Natural killer cell (primary cell): ENCODE measurements around the gene GOLPH3L. TPM values are rescaled to one million over a fixed set of nuclear protein-coding genes. Genes with fewer than 3 reads are reported as not detected.
"Not testable (repeated sequence)": the region's sequence is repeated elsewhere in the genome, so short reads cannot be mapped to it uniquely, and the experiment has no call there.

Experiments used
- ATAC-seq, 3 donors: fragments of 150-1000 bp in 2 of 3; fragments of 200-7000 bp in 1 of 3; cut with Tn5 transposase; 1 replicate in 1 of 3; 2 replicates in 2 of 3; pipeline ENCODE4 v1.10.0; 2021; ENCODE audit warnings: mild to moderate bottlenecking in 2 of 3, moderate library complexity in 2 of 3
- DNase-seq, 2 donors: peaks; one replicate each; pipeline versions ENCODE4 v3.0.0 to v3.0.0-alpha.2; 2013 to 2021; ENCODE audit warnings: mixed read lengths in 1 of 2
- H3K27ac ChIP-seq: one replicate; pipeline ENCODE4 v1.5.1; 2013; ENCODE audit warnings: mild to moderate bottlenecking, low read length
- H3K27me3 ChIP-seq: one replicate; pipeline ENCODE4 v1.6.1; 2013; ENCODE audit warnings: low read length; ENCODE audit not compliant: control insufficient read depth, insufficient read depth
- H3K36me3 ChIP-seq: one replicate; pipeline ENCODE4 v1.6.1; 2013; ENCODE audit warnings: low read length; ENCODE audit not compliant: control insufficient read depth, insufficient read depth
- H3K4me1 ChIP-seq: one replicate; pipeline ENCODE4 v1.6.1; 2013; ENCODE audit warnings: low read length; ENCODE audit not compliant: control insufficient read depth, insufficient read depth
- H3K4me3 ChIP-seq: one replicate; pipeline ENCODE4 v1.5.1; 2013; ENCODE audit warnings: low read length
- H3K9me3 ChIP-seq: one replicate; pipeline ENCODE4 v1.6.1; 2013; ENCODE audit warnings: low read length; ENCODE audit not compliant: control insufficient read depth, insufficient read depth
- H3K27ac Mint-ChIP-seq, 2 donors: one replicate each; pipeline ENCODE4 v1.8.0; 2022; ENCODE audit warnings: mild to moderate bottlenecking in 2 of 2, mixed read lengths in 2 of 2, moderate library complexity in 1 of 2
- H3K27me3 Mint-ChIP-seq, 2 donors: one replicate each; pipeline ENCODE4 v1.8.0; 2022; ENCODE audit warnings: low read depth in 2 of 2, mixed read lengths in 2 of 2
- H3K36me3 Mint-ChIP-seq: one replicate; pipeline ENCODE4 v1.8.0; 2022; ENCODE audit warnings: mixed read lengths
- H3K4me1 Mint-ChIP-seq, 2 donors: one replicate each; pipeline ENCODE4 v1.8.0; 2022; ENCODE audit warnings: mixed read lengths in 2 of 2
- H3K4me3 Mint-ChIP-seq: one replicate; pipeline ENCODE4 v1.8.0; 2022; ENCODE audit warnings: mild to moderate bottlenecking, moderate library complexity, mixed read lengths
- H3K9me3 Mint-ChIP-seq, 2 donors: one replicate each; pipeline ENCODE4 v1.8.0; 2022; ENCODE audit warnings: mixed read lengths in 2 of 2
- CTCF ChIP-seq: fragments of 200-600 bp; IDR thresholded peaks from one replicate; pipeline ENCODE4 v1.8.0; 2022; ENCODE audit warnings: antibody characterized with exemption
- WGBS: methylation state at CpG from one replicate; pipeline ENCODE4 v1.1.7; 2013; ENCODE audit warnings: missing lambda C conversion rate; ENCODE audit not compliant: insufficient coverage; 5-methylcytosine and 5-hydroxymethylcytosine counted together
- intact Hi-C: fragments of 100-400 bp; cut with micrococcal nuclease; formaldehyde crosslinking; loops from one replicate; pipeline ENCODE4 v1.14.2; 2022
- total RNA-seq, 4 donors: library from RNA; stranded (reverse); fragments of 120-200 nt in 1 of 4; gene quantifications; one replicate each; pipeline versions ENCODE4 v1.2.3 to v1.2.4, GENCODE V29; 2013 to 2022

Gene GOLPH3L
- total RNA-seq, 3 donors from 2014 or later (not counting 1 experiment from before 2014, with no cell fraction given) = 6.2 to 13.6 (median 10.3) TPM

- Mint-ChIP-seq H3K9me3 (no peaks in the 10 kb centered on the region), H3K4me1 (peaks cover 0 to 5% of the 10 kb centered on the region in 2 donors), H3K4me3 (no peak overlapping the region), H3K36me3 (no peaks in the 10 kb centered on the region), H3K27ac (no peak overlapping the region), H3K27me3 (no peaks in the 10 kb centered on the region)
- WGBS = 100% methylated on average over 1 of the region's 2 CpGs
- Histone ChIP-seq H3K27ac (no peak overlapping the region), H3K9me3 (no peaks in the 10 kb centered on the region), H3K4me3 (no peak overlapping the region), H3K36me3 (peaks cover 2% of the 10 kb centered on the region), H3K4me1 (no peaks in the 10 kb centered on the region), H3K27me3 (no peaks in the 10 kb centered on the region)
- no peak for TF ChIP-seq CTCF
- no peak for DNase-seq
- intact Hi-C loops = no loop called here
- no peak for ATAC-seq
Measured at GRCh38 chr1:150604226-150604588, 92.7 kb downstream of the GOLPH3L start.

- no peak overlapping the region for H3K4me3 Mint-ChIP-seq
- Histone ChIP-seq H3K27ac (no peak overlapping the region), H3K9me3 (no peaks in the 10 kb centered on the region), H3K4me3 (no peak overlapping the region), H3K4me1 (no peaks in the 10 kb centered on the region), H3K36me3 (peaks cover 2% of the 10 kb centered on the region), H3K27me3 (no peaks in the 10 kb centered on the region)
- no peak for ATAC-seq
- H3K9me3 Mint-ChIP-seq = no peaks in the 10 kb centered on the region
- no peaks in the 10 kb centered on the region for H3K27me3 Mint-ChIP-seq
- 93% methylated on average over 3 of the region's 3 CpGs for WGBS
- no peak for TF ChIP-seq CTCF
- no peak for DNase-seq
- H3K36me3 Mint-ChIP-seq = no peaks in the 10 kb centered on the region
- peak overlapping the region in 1 of 2 donors; percentile 42 for H3K27ac Mint-ChIP-seq
- intact Hi-C loops = no loop called here
- peaks cover 0 to 5% of the 10 kb centered on the region in 2 donors for H3K4me1 Mint-ChIP-seq
Measured at GRCh38 chr1:150603711-150604110, 93.2 kb downstream of the GOLPH3L start.

- H3K27ac Mint-ChIP-seq, H3K36me3 Mint-ChIP-seq, H3K36me3 ChIP-seq, H3K4me1 ChIP-seq, H3K9me3 ChIP-seq, H3K27ac ChIP-seq, H3K4me3 ChIP-seq, ATAC-seq, DNase-seq, H3K9me3 Mint-ChIP-seq, intact Hi-C loops, H3K27me3 Mint-ChIP-seq, H3K4me3 Mint-ChIP-seq, H3K27me3 ChIP-seq, H3K4me1 Mint-ChIP-seq: not testable (repeated sequence)
- 97% methylated on average over 7 of the region's 12 CpGs for WGBS
Measured at GRCh38 chr1:150602372-150602771, 94.6 kb downstream of the GOLPH3L start.

DNA sequence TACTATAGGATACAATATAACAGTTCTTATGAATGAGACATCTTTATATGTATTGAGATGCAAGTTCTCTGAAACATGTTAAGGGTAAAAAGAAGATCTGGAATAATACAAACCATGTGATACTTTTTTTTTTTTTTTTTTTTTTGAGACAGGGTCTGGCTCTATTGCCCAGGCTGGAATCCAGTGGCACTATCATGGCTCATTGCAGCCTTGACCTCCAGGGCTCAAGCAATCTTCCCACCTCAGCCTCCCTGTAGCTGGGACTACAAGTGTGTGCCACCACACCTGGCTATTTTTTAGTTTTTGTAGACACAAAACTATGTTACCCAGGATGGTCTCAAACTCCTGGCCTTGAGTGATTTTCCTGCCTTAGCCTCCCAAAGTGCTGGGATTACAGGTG lies 95.4 kb downstream of the GOLPH3L start:
- no peaks in the 10 kb centered on the region for H3K27me3 ChIP-seq
- no peak overlapping the region for H3K4me3 ChIP-seq
- Mint-ChIP-seq H3K4me1 (peaks cover 0 to 5% of the 10 kb centered on the region in 2 donors), H3K27me3 (no peaks in the 10 kb centered on the region), H3K27ac (no peak overlapping the region), H3K36me3 (no peaks in the 10 kb centered on the region), H3K4me3 (no peak overlapping the region), H3K9me3 (no peaks in the 10 kb centered on the region)
- H3K36me3 ChIP-seq = peaks cover 2% of the 10 kb centered on the region
- no peak for DNase-seq
- ATAC-seq = no peak
- H3K9me3 ChIP-seq = no peaks in the 10 kb centered on the region
- TF ChIP-seq CTCF = no peak
- no peak overlapping the region for H3K27ac ChIP-seq
- H3K4me1 ChIP-seq = no peaks in the 10 kb centered on the region
- intact Hi-C loops = no loop called here

DNA sequence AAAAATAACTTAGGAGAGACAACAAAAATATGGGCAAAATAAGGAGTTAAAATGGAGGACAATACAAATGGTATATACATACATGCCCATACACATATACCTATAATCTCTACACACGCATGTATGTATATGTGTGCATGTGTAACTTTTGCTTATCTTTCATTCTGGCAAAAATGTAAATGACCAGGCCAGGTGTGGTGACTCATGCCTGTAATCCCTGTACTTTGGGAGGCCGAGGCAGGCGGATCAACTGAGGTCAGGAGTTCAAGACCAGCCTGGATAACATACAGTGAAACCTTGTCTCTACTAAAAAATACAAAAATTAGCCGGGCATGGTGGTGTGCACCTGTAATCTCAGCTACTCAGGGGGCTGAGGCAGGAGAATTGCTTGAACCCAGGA lies 98.6 kb downstream of the GOLPH3L start:
- H3K27ac ChIP-seq, DNase-seq, H3K27me3 Mint-ChIP-seq, H3K9me3 Mint-ChIP-seq, H3K36me3 Mint-ChIP-seq, H3K27me3 ChIP-seq, H3K4me1 Mint-ChIP-seq, H3K36me3 ChIP-seq, H3K4me3 Mint-ChIP-seq, H3K4me3 ChIP-seq, H3K4me1 ChIP-seq, H3K27ac Mint-ChIP-seq, intact Hi-C loops, ATAC-seq, H3K9me3 ChIP-seq: not testable (repeated sequence)
- WGBS = 100% methylated on average over 3 of the region's 4 CpGs
